Lower leg skin (tissue), 4 donors: Measurements from ENCODE around the gene CAMTA1. TPM values are rescaled to one million over a fixed set of nuclear protein-coding genes. Genes with fewer than 3 reads are reported as not detected.

Experiments used
- DNase-seq, 2 donors: peaks; one replicate each; pipeline ENCODE4 v3.0.0-alpha.2; 2019; ENCODE audit warnings: low spot score in 2 of 2
- H3K4me3 ChIP-seq: fragments of 200-600 bp; sonication (generic); 2 replicates; pipeline ENCODE4 v1.5.1; 2017; ENCODE audit warnings: mild to moderate bottlenecking, low read depth; ENCODE audit not compliant: poor library complexity, severe bottlenecking
- POLR2A ChIP-seq, 2 donors: fragments of 450-650 bp; IDR thresholded peaks; one replicate each; pipeline ENCODE4 v1.6.1; 2016 to 2017; ENCODE audit warnings: antibody characterized with exemption in 2 of 2, mild to moderate bottlenecking in 1 of 2, moderate library complexity in 1 of 2
- WGBS, 2 donors: methylation state at CpG; one replicate each; pipeline ENCODE4 v1.1.5; 2018; 5-methylcytosine and 5-hydroxymethylcytosine counted together
- intact Hi-C: fragments of 100-400 bp; cut with DNase I; formaldehyde crosslinking; loops from one replicate; pipeline ENCODE4 v1.15.0; 2023; ENCODE audit warnings: low total_unique reads
- total RNA-seq, 4 donors: library from RNA; depleted of rRNA; stranded (reverse); fragments of >200 nt; gene quantifications; one replicate each; pipeline ENCODE4 v1.1.0, GENCODE V29; 2016
- TF ChIP-seq, protein P1 (sequence below), 3 donors: fragments of 450-650 bp; IDR thresholded peaks; one replicate each; pipeline ENCODE4 v1.5.1; 2016; ENCODE audit warnings: antibody characterized with exemption in 3 of 3, mild to moderate bottlenecking in 3 of 3, moderate library complexity in 2 of 3

Gene CAMTA1
- total RNA-seq, 4 donors from 2014 or later, result 24.4 to 52.3 (median 32.9) TPM

- intact Hi-C loops, result no loop called here
- TF ChIP-seq POLR2A (IDR thresholded peaks at IDR 0.05), result no peak
- TF ChIP-seq, protein P1, sequence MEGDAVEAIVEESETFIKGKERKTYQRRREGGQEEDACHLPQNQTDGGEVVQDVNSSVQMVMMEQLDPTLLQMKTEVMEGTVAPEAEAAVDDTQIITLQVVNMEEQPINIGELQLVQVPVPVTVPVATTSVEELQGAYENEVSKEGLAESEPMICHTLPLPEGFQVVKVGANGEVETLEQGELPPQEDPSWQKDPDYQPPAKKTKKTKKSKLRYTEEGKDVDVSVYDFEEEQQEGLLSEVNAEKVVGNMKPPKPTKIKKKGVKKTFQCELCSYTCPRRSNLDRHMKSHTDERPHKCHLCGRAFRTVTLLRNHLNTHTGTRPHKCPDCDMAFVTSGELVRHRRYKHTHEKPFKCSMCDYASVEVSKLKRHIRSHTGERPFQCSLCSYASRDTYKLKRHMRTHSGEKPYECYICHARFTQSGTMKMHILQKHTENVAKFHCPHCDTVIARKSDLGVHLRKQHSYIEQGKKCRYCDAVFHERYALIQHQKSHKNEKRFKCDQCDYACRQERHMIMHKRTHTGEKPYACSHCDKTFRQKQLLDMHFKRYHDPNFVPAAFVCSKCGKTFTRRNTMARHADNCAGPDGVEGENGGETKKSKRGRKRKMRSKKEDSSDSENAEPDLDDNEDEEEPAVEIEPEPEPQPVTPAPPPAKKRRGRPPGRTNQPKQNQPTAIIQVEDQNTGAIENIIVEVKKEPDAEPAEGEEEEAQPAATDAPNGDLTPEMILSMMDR (IDR thresholded peaks at IDR 0.05), result no peak
- no peak for DNase-seq
- H3K4me3 ChIP-seq, result no peak overlapping the region
- 13 to 16% methylated on average over 12 of the region's 12 CpGs for WGBS, 2 donors
These were observed 150.2 kb downstream of the CAMTA1 start for GRCh38 chr1:6935361-6935883.

DNA sequence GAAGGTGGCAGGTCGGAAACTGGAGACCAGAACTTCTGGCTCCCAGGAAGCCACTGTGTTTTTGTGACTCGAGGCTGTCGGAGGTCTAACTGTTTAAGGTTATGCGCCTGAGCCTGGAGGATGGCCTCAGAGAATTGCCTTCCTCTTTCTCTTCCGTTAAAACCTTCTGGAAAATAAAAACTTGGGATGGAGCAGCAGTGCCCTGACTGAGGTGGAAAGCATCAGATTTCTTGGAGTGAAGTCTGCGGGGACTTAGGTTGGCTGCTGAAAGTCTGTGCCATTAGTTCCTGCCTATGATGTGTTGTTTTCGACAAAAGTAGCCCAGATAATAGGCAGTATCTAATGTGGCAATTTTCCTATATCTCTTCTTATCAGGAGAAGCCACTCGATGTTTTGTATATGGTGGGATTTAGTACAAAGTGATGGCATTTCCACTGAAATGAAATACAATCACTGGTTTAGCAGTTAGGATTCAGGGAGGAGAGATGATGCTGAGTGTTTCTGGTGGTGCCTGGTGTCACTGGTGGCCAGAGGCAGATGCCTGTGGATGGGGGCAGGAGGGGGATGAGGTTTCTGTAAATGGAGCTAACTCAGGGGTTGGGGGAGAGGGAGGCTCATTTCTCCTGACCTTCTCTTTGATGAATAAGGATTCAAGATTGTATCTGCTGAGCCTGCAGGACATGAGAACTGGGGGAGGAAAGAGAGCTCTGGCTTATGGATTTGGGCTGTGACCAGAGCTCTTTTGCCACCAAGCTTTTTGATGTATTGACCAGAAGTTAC is 150.8 kb downstream of the CAMTA1 start:
- DNase-seq, result no peak
- WGBS, 2 donors, result 50 to 51% methylated on average over 8 of the region's 8 CpGs
- intact Hi-C loops, result no loop called here
- TF ChIP-seq, protein P1 (IDR thresholded peaks at IDR 0.05), result no peak
- no peak for TF ChIP-seq POLR2A (IDR thresholded peaks at IDR 0.05)
- no peak overlapping the region for H3K4me3 ChIP-seq

DNA sequence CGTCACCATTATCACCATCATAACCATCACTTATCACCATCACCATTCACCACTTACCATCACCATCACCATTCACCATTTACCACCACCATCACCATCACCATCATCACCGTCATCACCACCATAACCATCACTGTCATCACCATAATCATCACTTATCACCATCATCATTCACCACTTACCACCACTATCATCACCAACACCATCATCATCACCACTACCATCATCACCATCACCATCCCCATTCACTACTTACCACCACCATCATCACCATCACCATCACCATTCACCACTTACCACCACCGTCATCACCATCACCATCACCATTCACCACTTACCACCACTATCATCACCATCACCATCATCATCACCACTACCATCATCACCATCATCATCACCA is 151.8 kb downstream of the CAMTA1 start:
- intact Hi-C loops, result no loop called here
- H3K4me3 ChIP-seq, result no peak overlapping the region
- DNase-seq, result no peak
- 85 to 89% methylated on average over 3 of the region's 3 CpGs for WGBS, 2 donors
- TF ChIP-seq POLR2A (IDR thresholded peaks at IDR 0.05), result no peak

DNA sequence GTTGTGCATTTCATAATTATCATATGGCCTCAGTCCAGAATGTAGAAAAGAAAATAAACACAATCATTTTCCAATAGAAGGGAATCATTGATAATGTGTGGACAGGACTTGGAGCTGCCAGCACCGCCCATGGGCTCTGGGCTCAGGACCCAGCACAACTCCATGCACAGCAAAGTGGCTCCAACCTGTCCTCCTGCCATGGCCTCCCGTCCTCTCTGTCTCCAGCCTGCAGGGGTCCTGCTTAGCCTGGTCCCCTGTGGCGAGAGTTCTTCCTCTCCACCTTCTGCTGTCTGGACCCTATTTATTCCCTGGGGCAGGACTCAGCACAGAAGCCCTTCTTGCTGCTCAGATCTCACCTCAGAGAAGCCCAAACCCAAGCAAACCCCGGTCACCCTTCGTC is 154.1 kb downstream of the CAMTA1 start:
- TF ChIP-seq, protein P1 (IDR thresholded peaks at IDR 0.05), result no peak
- TF ChIP-seq POLR2A (IDR thresholded peaks at IDR 0.05), result no peak
- no peak for DNase-seq
- no peak overlapping the region for H3K4me3 ChIP-seq
- intact Hi-C loops, result no loop called here
- 89 to 94% methylated on average over 5 of the region's 5 CpGs for WGBS, 2 donors

DNA sequence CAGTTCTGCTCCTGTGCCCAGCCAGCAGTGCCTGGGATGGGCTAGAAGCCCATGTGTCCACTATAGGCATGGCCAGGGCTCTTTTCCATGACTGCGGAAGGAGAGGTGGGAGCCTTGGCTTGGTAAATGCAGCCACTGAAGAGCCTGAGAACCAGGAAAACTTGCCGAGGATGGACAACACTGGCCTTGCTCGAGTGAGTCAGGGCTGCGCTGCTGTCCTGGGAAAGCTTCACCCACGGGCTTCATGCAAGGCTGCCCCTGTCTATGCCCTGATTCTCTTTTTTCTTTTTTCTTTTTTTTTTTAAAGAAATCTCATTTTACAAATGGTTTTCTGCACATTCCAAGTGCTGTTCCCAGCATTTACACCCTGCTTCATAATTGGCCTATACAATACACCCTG is 156.5 kb downstream of the CAMTA1 start:
- H3K4me3 ChIP-seq, result no peak overlapping the region
- WGBS, 2 donors, result 93 to 97% methylated on average over 5 of the region's 5 CpGs
- TF ChIP-seq POLR2A (IDR thresholded peaks at IDR 0.05), result no peak
- TF ChIP-seq, protein P1 (IDR thresholded peaks at IDR 0.05), result no peak
- intact Hi-C loops, result no loop called here
- no peak for DNase-seq

DNA sequence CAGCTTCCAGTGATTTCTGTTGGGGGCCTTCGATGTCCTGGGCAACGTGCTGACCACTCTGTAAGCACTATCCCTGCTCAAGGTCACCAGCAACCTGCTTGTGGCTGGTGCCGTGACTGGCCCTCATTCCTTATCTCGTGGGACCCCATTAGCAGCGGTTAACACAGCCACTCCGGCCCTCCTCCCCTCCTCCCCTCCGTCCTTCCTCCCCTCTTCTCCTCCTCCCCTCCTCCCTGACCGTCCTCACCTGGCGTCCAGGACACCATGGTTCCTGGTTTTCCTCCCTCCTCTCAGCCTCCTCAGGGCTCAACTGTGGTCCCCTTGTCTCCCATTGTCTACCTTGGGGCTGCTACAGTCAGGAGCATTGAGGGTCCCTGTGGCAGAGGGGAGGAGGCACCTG is 157.7 kb downstream of the CAMTA1 start:
- TF ChIP-seq POLR2A (IDR thresholded peaks at IDR 0.05), result no peak
- TF ChIP-seq, protein P1 (IDR thresholded peaks at IDR 0.05), result no peak
- no peak for DNase-seq
- WGBS, 2 donors, result 76 to 88% methylated on average over 9 of the region's 9 CpGs
- no peak overlapping the region for H3K4me3 ChIP-seq
- intact Hi-C loops, result no loop called here
